ENCODE data around the gene STX4. TPM values are rescaled to one million over a fixed set of nuclear protein-coding genes. Genes with fewer than 3 reads are reported as not detected.

The STX4 gene
- total RNA-seq, 4 donors from 2014 or later: 14.9 to 24.3 (median 21.4) TPM

- intact Hi-C loops (cut with DNase I; ENCODE audit: low total_unique reads): no loop called here
- H3K4me3 ChIP-seq: no peak within 1 kb of the TSS
- H3K9me3 ChIP-seq: no peaks in the 10 kb centered on the region
- TF ChIP-seq CTCF (IDR thresholded peaks at IDR 0.05 in 4 of 5, conservative IDR thresholded peaks at IDR 0.05 in 1 of 5) (no peak), POLR2A (IDR thresholded peaks at IDR 0.05) (no peak)
- H3K27ac ChIP-seq: no peak within 1 kb of the TSS
- no peaks in the 10 kb centered on the region for H3K27me3 ChIP-seq
- peaks cover 4 to 8% of the 10 kb centered on the region in 2 donors for H3K4me1 ChIP-seq
- in situ Hi-C loops (cut with MboI; ENCODE audit: low sequenced_read_pairs in 4 of 4): loop anchor here in 1 of 4 donors (25.0 kb wide), 1 partner anchor 101 kb away; the partner anchor contains the start of gene HSD3B7
- no peak for DNase-seq
- no peak for ATAC-seq
- peaks cover 0 to 10% of the 10 kb centered on the region in 2 donors for H3K36me3 ChIP-seq
Measured at GRCh38 chr16:31088459-31089183, 55.3 kb downstream of the STX4 start, which contains the start of gene PRSS53. Gene PRSS53 (minus strand): TSS chr16:31088943. CDS start chr16:31088809, 134 bp downstream.

- Histone ChIP-seq H3K9me3 (no peaks in the 10 kb centered on the region), H3K4me3 (no peak overlapping the region), H3K27me3 (no peaks in the 10 kb centered on the region), H3K4me1 (peaks cover 8 to 13% of the 10 kb centered on the region in 2 donors), H3K27ac (no peak overlapping the region), H3K36me3 (peaks cover 0 to 10% of the 10 kb centered on the region in 2 donors)
- TF ChIP-seq CTCF (IDR thresholded peaks at IDR 0.05 in 4 of 5, conservative IDR thresholded peaks at IDR 0.05 in 1 of 5) (no peak), POLR2A (IDR thresholded peaks at IDR 0.05) (no peak)
- intact Hi-C loops (cut with DNase I; ENCODE audit: low total_unique reads): no loop called here
- DNase-seq (no peak), ATAC-seq (no peak)
- in situ Hi-C loops (cut with MboI; ENCODE audit: low sequenced_read_pairs in 4 of 4): loop anchor here in 1 of 4 donors (25.0 kb wide), 1 partner anchor 102 kb away; the partner anchor contains the start of gene HSD3B7
Measured at GRCh38 chr16:31089199-31089598, 55.8 kb downstream of the STX4 start.

Other genes starting within 250 kb of the STX4 start
- 10 to 100 TPM in 2 of 4 donors, 1 to 10 TPM in 2; 9.1 to 12.7 (median 10.3) TPM for gene ZNF629, start 246.4 kb upstream of the STX4 start, total RNA-seq
- gene BCL7C, start 139.5 kb upstream of the STX4 start, total RNA-seq: 10 to 100 TPM; 16.4 to 24.5 (median 22.3) TPM
- gene CTF1, start 136.9 kb upstream of the STX4 start, total RNA-seq: 1 to 10 TPM; 2.3 to 5.6 (median 3.2) TPM
- gene FBXL19, start 110.0 kb upstream of the STX4 start, total RNA-seq: 1 to 10 TPM; 3.4 to 7.9 (median 4.8) TPM
- 10 to 100 TPM; 10.3 to 15.6 (median 12.5) TPM for gene ORAI3, start 84.5 kb upstream of the STX4 start, total RNA-seq
- 10 to 100 TPM in 2 of 4 donors, 1 to 10 TPM in 2; 3.8 to 15.4 (median 9.8) TPM for gene SETD1A, start 75.8 kb upstream of the STX4 start, total RNA-seq
- gene HSD3B7, start 48.4 kb upstream of the STX4 start, total RNA-seq: 1 to 10 TPM; 1.5 to 6.8 (median 5.4) TPM
- under 1 TPM in 2 of 4 donors, not detected in 2; 0.13 to 0.36 TPM for gene STX1B, start 22.9 kb upstream of the STX4 start, total RNA-seq
- 10 to 100 TPM in 2 of 4 donors, 1 to 10 TPM in 2; 6.6 to 16.0 (median 11.0) TPM for gene ZNF668, start 40.7 kb downstream of the STX4 start, total RNA-seq
- gene ZNF646, start 40.9 kb downstream of the STX4 start, total RNA-seq: 10 to 100 TPM; 11.7 to 33.2 (median 21.5) TPM
- under 1 TPM; 0.07 to 0.75 (median 0.21) TPM for gene PRSS53, start 55.4 kb downstream of the STX4 start, total RNA-seq
- gene VKORC1, start 61.2 kb downstream of the STX4 start, total RNA-seq: 10 to 100 TPM; 20.1 to 35.9 (median 32.9) TPM
- gene BCKDK, start 74.8 kb downstream of the STX4 start, total RNA-seq: 10 to 100 TPM; 24.7 to 68.9 (median 50.9) TPM
- 100 to 1,000 TPM in 1 of 4 donors, 10 to 100 TPM in 3; 44.3 to 102 (median 54.3) TPM for gene KAT8, start 84.1 kb downstream of the STX4 start, total RNA-seq
- gene PRSS8, start 102.2 kb downstream of the STX4 start, total RNA-seq: 1 to 10 TPM in 1 of 4 donors, under 1 TPM in 1, not detected in 2; 0.24 to 1.2 TPM
- gene PRSS36, start 116.5 kb downstream of the STX4 start, total RNA-seq: 1 to 10 TPM in 3 of 4 donors, not detected in 1; 1.0 to 8.1 (median 3.7) TPM
- 10 to 100 TPM; 20.6 to 45.9 (median 35.1) TPM for gene FUS, start 146.6 kb downstream of the STX4 start, total RNA-seq
- gene PYCARD, start 169.2 kb downstream of the STX4 start, total RNA-seq: 10 to 100 TPM in 1 of 4 donors, 1 to 10 TPM in 3; 1.3 to 16.4 (median 3.7) TPM
- gene TRIM72, start 180.6 kb downstream of the STX4 start, total RNA-seq: 100 to 1,000 TPM in 2 of 4 donors, 10 to 100 TPM in 2; 76.7 to 101 (median 97.4) TPM
- not detected for gene PYDC1, start 183.6 kb downstream of the STX4 start, total RNA-seq
- 1 to 10 TPM in 3 of 4 donors, under 1 TPM in 1; 0.68 to 3.9 (median 3.0) TPM for gene ITGAM, start 226.4 kb downstream of the STX4 start, total RNA-seq